ENCODE measurements around the gene TMEM52. TPM values are rescaled to one million over a fixed set of nuclear protein-coding genes. Genes with fewer than 3 reads are reported as not detected.

The TMEM52 gene
- total and polyA plus RNA-seq, 9 of the 15 experiments (the other 6 are each of a cell fraction or from before 2014, with no cell fraction given) = 0.37 to 22.5 (median 6.8) TPM

DNA sequence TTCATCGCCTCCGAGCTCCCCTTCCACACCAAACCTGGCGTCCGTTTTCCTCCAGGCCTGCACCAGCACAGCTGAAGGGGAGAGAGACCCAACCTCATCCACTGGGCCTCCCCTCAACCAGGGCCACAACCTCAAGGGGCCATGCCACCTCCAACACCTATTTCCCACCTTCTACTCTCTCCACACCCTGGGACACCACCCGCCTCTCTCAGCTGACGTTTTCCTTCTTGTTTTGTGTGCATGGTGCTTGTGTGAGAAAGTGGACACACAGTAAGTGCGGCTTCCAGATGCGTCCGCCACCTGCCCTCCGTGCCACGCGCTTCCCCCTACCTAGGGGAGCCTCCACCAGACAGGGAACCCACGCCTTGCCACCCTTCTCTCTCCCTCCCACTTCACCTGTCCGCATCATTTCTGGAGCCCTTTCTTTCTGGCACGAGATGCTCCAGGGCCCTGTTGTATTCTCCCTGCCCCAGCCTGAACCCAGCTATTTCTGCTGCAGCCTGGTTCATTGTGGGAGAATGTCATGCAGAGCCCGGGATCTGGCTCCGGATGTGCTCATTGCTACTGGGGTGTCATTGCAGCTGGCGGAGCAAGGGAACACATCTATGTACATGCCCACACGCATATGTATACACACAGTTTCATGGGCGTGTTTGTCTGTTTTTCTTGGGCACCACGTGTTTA, 26.9 kb downstream of the TMEM52 start:
- H3K79me2 ChIP-seq (ENCODE audit: control insufficient read depth, insufficient read depth, low read length) = peaks cover 44% of the 10 kb centered on the region
- H3K4me3 ChIP-seq = peak overlapping the region; percentile 85
- H3K36me3 ChIP-seq (ENCODE audit: control insufficient read depth, insufficient read depth, low read length) = peaks cover 12% of the 10 kb centered on the region; the same call in 2 of the 3 replicates
- in situ Hi-C loops (cut with MboI) (no loop called here), intact Hi-C loops (cut with micrococcal nuclease) (no loop called here)
- DNase-seq (ENCODE audit: extremely low read depth in 1 of 4, low spot score in 3 of 4) = no peak
- peaks cover 29 to 70% of the 10 kb centered on the region in 2 experiments for H3K4me1 ChIP-seq (replicated peaks in 1 of 2; ENCODE audit: control insufficient read depth in 2 of 2, insufficient read depth in 2 of 2, low read length in 2 of 2)
- no peaks in the 10 kb centered on the region for H3K9me3 ChIP-seq (replicated peaks; ENCODE audit: control insufficient read depth, insufficient read depth, low read depth, low read length)
- ATAC-seq = no peak
- peaks cover 3% of the 10 kb centered on the region for H3K9me1 ChIP-seq (ENCODE audit: control insufficient read depth, insufficient read depth, low read length)
- BruUV-seq (replicated peaks) = no TSS peak
- peak overlapping the region; percentile 88 for H3K4me2 ChIP-seq (ENCODE audit: insufficient read depth, low read length)
- peak; percentile 54 for FAIRE-seq
- peaks cover 0 to 14% of the 10 kb centered on the region in 2 experiments; a peak in 2 of 5 replicates for H3K27me3 ChIP-seq (ENCODE audit: control insufficient read depth in 2 of 2, insufficient read depth in 2 of 2, low read length in 2 of 2)
- peak overlapping the region; percentile 93 for H2AFZ ChIP-seq (ENCODE audit: low read depth, low read length)
- H3K27ac ChIP-seq (ENCODE audit: extremely low read depth, low read depth, low read length) = peak overlapping the region; percentile 82
- CTCF ChIA-PET (ENCODE audit: low intra/inter-chr PET ratio) = no interaction called here
- WGBS (ENCODE audit: insufficient coverage, low coverage, missing lambda C conversion rate) = 70% methylated on average over 15 of the region's 21 CpGs
- peak overlapping the region; percentile 70 to 96 for H3K9ac ChIP-seq (ENCODE audit: insufficient read depth in 1 of 2, low read depth in 2 of 2, low read length in 2 of 2)
- H4K20me1 ChIP-seq (replicated peaks; ENCODE audit: control insufficient read depth, insufficient read depth, low read length) = peaks cover 14% of the 10 kb centered on the region
- POLR2A ChIA-PET = interaction anchor here (1.1 to 1.3 kb wide), 2 partner anchors 8 to 15 kb away, joined by 5 to 8 read pairs; no protein-coding TSS in a partner anchor
- peak; percentile 72; the same call in 1 of the 2 replicates for TF ChIP-seq OTX1 (CRISPR knock-in tag; IDR thresholded peaks at IDR 0.05)
- no peak for TF ChIP-seq IFI16 (CRISPR knock-in tag; IDR thresholded peaks at IDR 0.05)
- TF ChIP-seq ZNF707 (CRISPR knock-in tag; conservative IDR thresholded peaks at IDR 0.05) = 0 out of 2 replicates have a peak, but pooled peaks have one; percentile 34
- TF ChIP-seq, protein P1, sequence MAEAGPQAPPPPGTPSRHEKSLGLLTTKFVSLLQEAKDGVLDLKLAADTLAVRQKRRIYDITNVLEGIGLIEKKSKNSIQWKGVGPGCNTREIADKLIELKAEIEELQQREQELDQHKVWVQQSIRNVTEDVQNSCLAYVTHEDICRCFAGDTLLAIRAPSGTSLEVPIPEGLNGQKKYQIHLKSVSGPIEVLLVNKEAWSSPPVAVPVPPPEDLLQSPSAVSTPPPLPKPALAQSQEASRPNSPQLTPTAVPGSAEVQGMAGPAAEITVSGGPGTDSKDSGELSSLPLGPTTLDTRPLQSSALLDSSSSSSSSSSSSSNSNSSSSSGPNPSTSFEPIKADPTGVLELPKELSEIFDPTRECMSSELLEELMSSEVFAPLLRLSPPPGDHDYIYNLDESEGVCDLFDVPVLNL (CRISPR knock-in tag; IDR thresholded peaks at IDR 0.05; ENCODE audit: low read depth) = 0 out of 2 replicates have a peak, but pooled peaks have one; percentile 46
- TF ChIP-seq, protein P2, sequence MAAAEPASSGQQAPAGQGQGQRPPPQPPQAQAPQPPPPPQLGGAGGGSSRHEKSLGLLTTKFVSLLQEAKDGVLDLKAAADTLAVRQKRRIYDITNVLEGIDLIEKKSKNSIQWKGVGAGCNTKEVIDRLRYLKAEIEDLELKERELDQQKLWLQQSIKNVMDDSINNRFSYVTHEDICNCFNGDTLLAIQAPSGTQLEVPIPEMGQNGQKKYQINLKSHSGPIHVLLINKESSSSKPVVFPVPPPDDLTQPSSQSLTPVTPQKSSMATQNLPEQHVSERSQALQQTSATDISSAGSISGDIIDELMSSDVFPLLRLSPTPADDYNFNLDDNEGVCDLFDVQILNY (CRISPR knock-in tag; IDR thresholded peaks at IDR 0.05) = 0 out of 2 replicates have a peak, but pooled peaks have one; percentile 36
- no peak for TF ChIP-seq RBM15 (IDR thresholded peaks at IDR 0.05; ENCODE audit: insufficient read depth, low read length)
- TF ChIP-seq ERF (CRISPR knock-in tag; IDR thresholded peaks at IDR 0.05) = 0 out of 2 replicates have a peak, but pooled peaks have one; percentile 28
- TF ChIP-seq KDM5B (IDR thresholded peaks at IDR 0.05; ENCODE audit: insufficient replicate concordance, low read depth, low read length) = peak; percentile 49
- TF ChIP-seq RFX5 (IDR thresholded peaks at IDR 0.05; ENCODE audit: low read depth, low read length) = no peak
- peak; percentile 66 for TF ChIP-seq ARHGAP35 (IDR thresholded peaks at IDR 0.05; ENCODE audit: partially characterized antibody)
- TF ChIP-seq, protein P3, sequence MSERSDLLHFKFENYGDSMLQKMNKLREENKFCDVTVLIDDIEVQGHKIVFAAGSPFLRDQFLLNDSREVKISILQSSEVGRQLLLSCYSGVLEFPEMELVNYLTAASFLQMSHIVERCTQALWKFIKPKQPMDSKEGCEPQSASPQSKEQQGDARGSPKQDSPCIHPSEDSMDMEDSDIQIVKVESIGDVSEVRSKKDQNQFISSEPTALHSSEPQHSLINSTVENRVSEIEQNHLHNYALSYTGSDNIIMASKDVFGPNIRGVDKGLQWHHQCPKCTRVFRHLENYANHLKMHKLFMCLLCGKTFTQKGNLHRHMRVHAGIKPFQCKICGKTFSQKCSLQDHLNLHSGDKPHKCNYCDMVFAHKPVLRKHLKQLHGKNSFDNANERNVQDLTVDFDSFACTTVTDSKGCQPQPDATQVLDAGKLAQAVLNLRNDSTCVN (CRISPR knock-in tag; IDR thresholded peaks at IDR 0.05) = peak; percentile 74; the same call in 1 of the 2 replicates
- TF ChIP-seq NR2C2 (CRISPR knock-in tag; IDR thresholded peaks at IDR 0.05) = peak; percentile 20; the same call in 1 of the 2 replicates
- no peak for TF ChIP-seq NR2C2 (tag; IDR thresholded peaks at IDR 0.05)
- TF ChIP-seq TCF3 (CRISPR knock-in tag; IDR thresholded peaks at IDR 0.05) = no peak
- no peak for TF ChIP-seq XRCC3 (IDR thresholded peaks at IDR 0.05)
- TF ChIP-seq LARP7 (IDR thresholded peaks at IDR 0.05) = peak; percentile 35; the same call in 1 of the 2 replicates
- no peak for TF ChIP-seq ILK (tag; IDR thresholded peaks at IDR 0.05; ENCODE audit: borderline replicate concordance, low read depth)

Measured in K562 (cell line).